SK-N-SH treated with all-trans-retinoic acid at 6 μM for 48 hours (cell line): ENCODE data around the gene SLC22A5.

Experiments used
- ATAC-seq: fragments of 200-7000 bp; cut with Tn5 transposase; 3 replicates; pipeline ENCODE4 v1.9.1; 2020; ENCODE audit warnings: mild to moderate bottlenecking, moderate library complexity
- ARNTL ChIP-seq: fragments of 450-650 bp; formaldehyde crosslinking; IDR thresholded peaks from 2 replicates; pipeline ENCODE4 v1.5.0; 2020; ENCODE audit warnings: low read depth, mild to moderate bottlenecking, moderate library complexity, borderline replicate concordance
- BACH2 ChIP-seq: fragments of 250-450 bp; sonication (Bioruptor Pico); IDR thresholded peaks from 2 replicates; pipeline ENCODE4 v1.9.0; 2021; ENCODE audit warnings: mild to moderate bottlenecking, borderline replicate concordance
- CSDC2 ChIP-seq: fragments of 250-450 bp; sonication (Bioruptor Pico); IDR thresholded peaks from 2 replicates; pipeline ENCODE4 v1.5.0; 2020; ENCODE audit warnings: mild to moderate bottlenecking, moderate library complexity
- ESRRG ChIP-seq: fragments of 250-450 bp; sonication (Bioruptor Pico); IDR thresholded peaks from 2 replicates; pipeline ENCODE4 v1.6.1; 2021; ENCODE audit warnings: mild to moderate bottlenecking
- GLIS3 ChIP-seq: fragments of 250-450 bp; sonication (Bioruptor Pico); IDR thresholded peaks from 2 replicates; pipeline ENCODE4 v1.5.0; 2020; ENCODE audit warnings: mild to moderate bottlenecking, moderate library complexity
- ISL1 ChIP-seq: fragments of 250-450 bp; sonication (Bioruptor Pico); IDR thresholded peaks from 2 replicates; pipeline ENCODE4 v2.1.2; 2022; ENCODE audit warnings: mild to moderate bottlenecking, moderate library complexity
- OSR1 ChIP-seq: fragments of 250-450 bp; sonication (Bioruptor Pico); IDR thresholded peaks from 2 replicates; pipeline ENCODE4 v1.8.0; 2022; ENCODE audit warnings: moderate library complexity, mild to moderate bottlenecking, inconsistent platforms
- PPARA ChIP-seq: fragments of 250-450 bp; sonication (Bioruptor Pico); IDR thresholded peaks from 2 replicates; pipeline ENCODE4 v1.5.0; 2020; ENCODE audit warnings: mild to moderate bottlenecking, borderline replicate concordance
- RARB ChIP-seq: fragments of 250-450 bp; sonication (Bioruptor Pico); IDR thresholded peaks from 2 replicates; pipeline ENCODE4 v1.8.0; 2021; ENCODE audit warnings: mild to moderate bottlenecking, moderate library complexity
- SNAI2 ChIP-seq: fragments of 250-450 bp; sonication (Bioruptor Pico); IDR thresholded peaks from 2 replicates; pipeline ENCODE4 v1.5.0; 2020; ENCODE audit warnings: mild to moderate bottlenecking, moderate library complexity
- TCF4 ChIP-seq: fragments of 250-450 bp; sonication (Bioruptor Pico); IDR thresholded peaks from 2 replicates; pipeline ENCODE4 v1.8.0; 2021; ENCODE audit warnings: mild to moderate bottlenecking, moderate library complexity, borderline replicate concordance
- TOX ChIP-seq: fragments of 250-450 bp; sonication (Bioruptor Pico); IDR thresholded peaks from 2 replicates; pipeline ENCODE4 v1.8.0; 2021; ENCODE audit warnings: mild to moderate bottlenecking, moderate library complexity, borderline replicate concordance
- ZC3H10 ChIP-seq: fragments of 250-450 bp; sonication (Bioruptor Pico); IDR thresholded peaks from 2 replicates; pipeline ENCODE4 v1.5.1; 2021; ENCODE audit warnings: mild to moderate bottlenecking, moderate library complexity
- ZFP3 ChIP-seq: fragments of 250-450 bp; sonication (Bioruptor Pico); IDR thresholded peaks from 2 replicates; pipeline ENCODE4 v1.5.0; 2020; ENCODE audit warnings: mild to moderate bottlenecking, moderate library complexity
- ZFP30 ChIP-seq: fragments of 450-650 bp; formaldehyde crosslinking; IDR thresholded peaks from 2 replicates; pipeline ENCODE4 v1.5.0; 2022; ENCODE audit warnings: mild to moderate bottlenecking, moderate library complexity
- ZNF565 ChIP-seq: fragments of 450-650 bp; formaldehyde crosslinking; conservative IDR thresholded peaks from 2 replicates; pipeline ENCODE4 v1.5.0; 2020; ENCODE audit warnings: low read depth, mild to moderate bottlenecking, moderate library complexity
- ZNF70 ChIP-seq: fragments of 450-650 bp; formaldehyde crosslinking; IDR thresholded peaks from 2 replicates; pipeline ENCODE4 v1.5.0; 2020; ENCODE audit warnings: mild to moderate bottlenecking, moderate library complexity
- ZNF8 ChIP-seq: fragments of 450-650 bp; formaldehyde crosslinking; IDR thresholded peaks from 2 replicates; pipeline ENCODE4 v1.5.0; 2020; ENCODE audit warnings: mild to moderate bottlenecking, moderate library complexity
- TF ChIP-seq, protein P1 (sequence below): fragments of 250-450 bp; sonication (Bioruptor Pico); IDR thresholded peaks from 2 replicates; pipeline ENCODE4 v1.5.0; 2020; ENCODE audit warnings: mild to moderate bottlenecking, moderate library complexity
- TF ChIP-seq, protein P2 (sequence below): fragments of 250-450 bp; sonication (Bioruptor Pico); IDR thresholded peaks from 2 replicates; pipeline ENCODE4 v1.8.0; 2020; ENCODE audit warnings: mild to moderate bottlenecking, moderate library complexity, borderline replicate concordance
- TF ChIP-seq, protein P3 (sequence below): fragments of 250-450 bp; sonication (Bioruptor Pico); IDR thresholded peaks from 2 replicates; pipeline ENCODE4 v1.5.1; 2021; ENCODE audit warnings: mild to moderate bottlenecking, moderate library complexity
- TF ChIP-seq, protein P4 (sequence below): fragments of 250-450 bp; sonication (Bioruptor Pico); IDR thresholded peaks from 2 replicates; pipeline ENCODE4 v1.8.0; 2021; ENCODE audit warnings: low read depth, mild to moderate bottlenecking, moderate library complexity, borderline replicate concordance
- TF ChIP-seq, protein P5 (sequence below): fragments of 250-450 bp; sonication (Bioruptor Pico); IDR thresholded peaks from 2 replicates; pipeline ENCODE4 v1.5.1; 2020; ENCODE audit warnings: low read depth, mild to moderate bottlenecking, moderate library complexity

SLC22A5 gene

DNA sequence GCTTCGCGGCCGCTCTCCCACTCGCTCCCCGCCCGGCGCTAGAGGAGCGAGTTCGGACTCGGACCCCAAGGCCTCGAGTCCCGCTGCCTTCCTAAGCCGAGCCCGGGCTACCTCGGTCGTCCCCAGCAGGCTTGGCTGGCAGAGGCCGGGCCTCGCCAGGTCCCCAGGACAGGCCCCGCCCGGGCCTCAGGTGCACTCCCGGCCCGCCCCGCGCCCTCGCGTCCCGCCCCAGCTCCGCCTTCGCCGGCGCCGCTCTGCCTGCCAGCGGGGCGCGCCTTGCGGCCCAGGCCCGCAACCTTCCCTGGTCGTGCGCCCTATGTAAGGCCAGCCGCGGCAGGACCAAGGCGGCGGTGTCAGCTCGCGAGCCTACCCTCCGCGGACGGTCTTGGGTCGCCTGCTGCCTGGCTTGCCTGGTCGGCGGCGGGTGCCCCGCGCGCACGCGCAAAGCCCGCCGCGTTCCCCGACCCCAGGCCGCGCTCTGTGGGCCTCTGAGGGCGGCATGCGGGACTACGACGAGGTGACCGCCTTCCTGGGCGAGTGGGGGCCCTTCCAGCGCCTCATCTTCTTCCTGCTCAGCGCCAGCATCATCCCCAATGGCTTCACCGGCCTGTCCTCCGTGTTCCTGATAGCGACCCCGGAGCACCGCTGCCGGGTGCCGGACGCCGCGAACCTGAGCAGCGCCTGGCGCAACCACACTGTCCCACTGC lies at the start of gene SLC22A5:
SLC22A5 (plus strand) TSS at position 237 of the 707 bp plus-strand sequence; CDS start at position 500, 263 bp downstream.
- ATAC-seq = peak; percentile 84
- peak; percentile 20; the same call in 1 of the 2 replicates for TF ChIP-seq SNAI2 (CRISPR knock-in tag)
- TF ChIP-seq ARNTL (CRISPR knock-in tag) = no peak

DNA sequence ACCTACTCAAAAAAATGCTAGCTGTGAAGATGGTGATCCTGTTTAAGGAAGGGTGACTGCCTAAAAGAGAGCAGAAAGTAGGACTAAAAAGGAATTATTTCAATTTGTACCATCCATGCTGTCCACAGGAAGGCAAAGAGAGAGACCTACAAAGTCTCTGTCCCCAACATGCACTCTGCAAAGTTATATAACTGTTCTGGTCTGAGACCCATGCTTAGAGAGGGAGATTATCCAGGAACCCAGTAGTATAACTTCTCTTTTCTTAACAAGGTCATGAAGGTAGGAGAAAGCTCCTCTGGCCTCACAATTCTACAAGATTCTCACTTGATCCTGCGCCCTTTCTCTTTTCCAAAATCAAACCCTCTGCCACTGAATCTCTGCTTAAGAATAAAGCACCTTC lies 49.5 kb upstream of the SLC22A5 start:
- TF ChIP-seq ZFP3 (no peak), OSR1 (no peak), RARB (CRISPR knock-in tag) (no peak), BACH2 (CRISPR knock-in tag) (no peak), PPARA (no peak), ZFP30 (CRISPR knock-in tag) (no peak), ESRRG (CRISPR knock-in tag) (no peak), ISL1 (no peak), GLIS3 (CRISPR knock-in tag) (no peak), ZNF8 (CRISPR knock-in tag) (no peak), TOX (no peak), CSDC2 (CRISPR knock-in tag) (no peak)
- TF ChIP-seq, protein P1, sequence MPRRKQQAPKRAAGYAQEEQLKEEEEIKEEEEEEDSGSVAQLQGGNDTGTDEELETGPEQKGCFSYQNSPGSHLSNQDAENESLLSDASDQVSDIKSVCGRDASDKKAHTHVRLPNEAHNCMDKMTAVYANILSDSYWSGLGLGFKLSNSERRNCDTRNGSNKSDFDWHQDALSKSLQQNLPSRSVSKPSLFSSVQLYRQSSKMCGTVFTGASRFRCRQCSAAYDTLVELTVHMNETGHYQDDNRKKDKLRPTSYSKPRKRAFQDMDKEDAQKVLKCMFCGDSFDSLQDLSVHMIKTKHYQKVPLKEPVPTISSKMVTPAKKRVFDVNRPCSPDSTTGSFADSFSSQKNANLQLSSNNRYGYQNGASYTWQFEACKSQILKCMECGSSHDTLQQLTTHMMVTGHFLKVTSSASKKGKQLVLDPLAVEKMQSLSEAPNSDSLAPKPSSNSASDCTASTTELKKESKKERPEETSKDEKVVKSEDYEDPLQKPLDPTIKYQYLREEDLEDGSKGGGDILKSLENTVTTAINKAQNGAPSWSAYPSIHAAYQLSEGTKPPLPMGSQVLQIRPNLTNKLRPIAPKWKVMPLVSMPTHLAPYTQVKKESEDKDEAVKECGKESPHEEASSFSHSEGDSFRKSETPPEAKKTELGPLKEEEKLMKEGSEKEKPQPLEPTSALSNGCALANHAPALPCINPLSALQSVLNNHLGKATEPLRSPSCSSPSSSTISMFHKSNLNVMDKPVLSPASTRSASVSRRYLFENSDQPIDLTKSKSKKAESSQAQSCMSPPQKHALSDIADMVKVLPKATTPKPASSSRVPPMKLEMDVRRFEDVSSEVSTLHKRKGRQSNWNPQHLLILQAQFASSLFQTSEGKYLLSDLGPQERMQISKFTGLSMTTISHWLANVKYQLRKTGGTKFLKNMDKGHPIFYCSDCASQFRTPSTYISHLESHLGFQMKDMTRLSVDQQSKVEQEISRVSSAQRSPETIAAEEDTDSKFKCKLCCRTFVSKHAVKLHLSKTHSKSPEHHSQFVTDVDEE (CRISPR knock-in tag) = no peak
- TF ChIP-seq, protein P2, sequence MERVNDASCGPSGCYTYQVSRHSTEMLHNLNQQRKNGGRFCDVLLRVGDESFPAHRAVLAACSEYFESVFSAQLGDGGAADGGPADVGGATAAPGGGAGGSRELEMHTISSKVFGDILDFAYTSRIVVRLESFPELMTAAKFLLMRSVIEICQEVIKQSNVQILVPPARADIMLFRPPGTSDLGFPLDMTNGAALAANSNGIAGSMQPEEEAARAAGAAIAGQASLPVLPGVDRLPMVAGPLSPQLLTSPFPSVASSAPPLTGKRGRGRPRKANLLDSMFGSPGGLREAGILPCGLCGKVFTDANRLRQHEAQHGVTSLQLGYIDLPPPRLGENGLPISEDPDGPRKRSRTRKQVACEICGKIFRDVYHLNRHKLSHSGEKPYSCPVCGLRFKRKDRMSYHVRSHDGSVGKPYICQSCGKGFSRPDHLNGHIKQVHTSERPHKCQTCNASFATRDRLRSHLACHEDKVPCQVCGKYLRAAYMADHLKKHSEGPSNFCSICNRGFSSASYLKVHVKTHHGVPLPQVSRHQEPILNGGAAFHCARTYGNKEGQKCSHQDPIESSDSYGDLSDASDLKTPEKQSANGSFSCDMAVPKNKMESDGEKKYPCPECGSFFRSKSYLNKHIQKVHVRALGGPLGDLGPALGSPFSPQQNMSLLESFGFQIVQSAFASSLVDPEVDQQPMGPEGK = no peak
- TF ChIP-seq, protein P3, sequence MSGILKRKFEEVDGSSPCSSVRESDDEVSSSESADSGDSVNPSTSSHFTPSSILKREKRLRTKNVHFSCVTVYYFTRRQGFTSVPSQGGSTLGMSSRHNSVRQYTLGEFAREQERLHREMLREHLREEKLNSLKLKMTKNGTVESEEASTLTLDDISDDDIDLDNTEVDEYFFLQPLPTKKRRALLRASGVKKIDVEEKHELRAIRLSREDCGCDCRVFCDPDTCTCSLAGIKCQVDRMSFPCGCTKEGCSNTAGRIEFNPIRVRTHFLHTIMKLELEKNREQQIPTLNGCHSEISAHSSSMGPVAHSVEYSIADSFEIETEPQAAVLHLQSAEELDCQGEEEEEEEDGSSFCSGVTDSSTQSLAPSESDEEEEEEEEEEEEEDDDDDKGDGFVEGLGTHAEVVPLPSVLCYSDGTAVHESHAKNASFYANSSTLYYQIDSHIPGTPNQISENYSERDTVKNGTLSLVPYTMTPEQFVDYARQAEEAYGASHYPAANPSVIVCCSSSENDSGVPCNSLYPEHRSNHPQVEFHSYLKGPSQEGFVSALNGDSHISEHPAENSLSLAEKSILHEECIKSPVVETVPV (CRISPR knock-in tag) = no peak
- TF ChIP-seq, protein P4, sequence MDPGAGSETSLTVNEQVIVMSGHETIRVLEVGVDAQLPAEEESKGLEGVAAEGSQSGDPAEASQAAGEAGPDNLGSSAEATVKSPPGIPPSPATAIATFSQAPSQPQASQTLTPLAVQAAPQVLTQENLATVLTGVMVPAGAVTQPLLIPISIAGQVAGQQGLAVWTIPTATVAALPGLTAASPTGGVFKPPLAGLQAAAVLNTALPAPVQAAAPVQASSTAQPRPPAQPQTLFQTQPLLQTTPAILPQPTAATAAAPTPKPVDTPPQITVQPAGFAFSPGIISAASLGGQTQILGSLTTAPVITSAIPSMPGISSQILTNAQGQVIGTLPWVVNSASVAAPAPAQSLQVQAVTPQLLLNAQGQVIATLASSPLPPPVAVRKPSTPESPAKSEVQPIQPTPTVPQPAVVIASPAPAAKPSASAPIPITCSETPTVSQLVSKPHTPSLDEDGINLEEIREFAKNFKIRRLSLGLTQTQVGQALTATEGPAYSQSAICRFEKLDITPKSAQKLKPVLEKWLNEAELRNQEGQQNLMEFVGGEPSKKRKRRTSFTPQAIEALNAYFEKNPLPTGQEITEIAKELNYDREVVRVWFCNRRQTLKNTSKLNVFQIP = no peak
- TF ChIP-seq, protein P5, sequence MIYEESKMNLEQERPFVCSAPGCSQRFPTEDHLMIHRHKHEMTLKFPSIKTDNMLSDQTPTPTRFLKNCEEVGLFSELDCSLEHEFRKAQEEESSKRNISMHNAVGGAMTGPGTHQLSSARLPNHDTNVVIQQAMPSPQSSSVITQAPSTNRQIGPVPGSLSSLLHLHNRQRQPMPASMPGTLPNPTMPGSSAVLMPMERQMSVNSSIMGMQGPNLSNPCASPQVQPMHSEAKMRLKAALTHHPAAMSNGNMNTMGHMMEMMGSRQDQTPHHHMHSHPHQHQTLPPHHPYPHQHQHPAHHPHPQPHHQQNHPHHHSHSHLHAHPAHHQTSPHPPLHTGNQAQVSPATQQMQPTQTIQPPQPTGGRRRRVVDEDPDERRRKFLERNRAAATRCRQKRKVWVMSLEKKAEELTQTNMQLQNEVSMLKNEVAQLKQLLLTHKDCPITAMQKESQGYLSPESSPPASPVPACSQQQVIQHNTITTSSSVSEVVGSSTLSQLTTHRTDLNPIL (CRISPR knock-in tag) = no peak
- no peak for ATAC-seq

DNA sequence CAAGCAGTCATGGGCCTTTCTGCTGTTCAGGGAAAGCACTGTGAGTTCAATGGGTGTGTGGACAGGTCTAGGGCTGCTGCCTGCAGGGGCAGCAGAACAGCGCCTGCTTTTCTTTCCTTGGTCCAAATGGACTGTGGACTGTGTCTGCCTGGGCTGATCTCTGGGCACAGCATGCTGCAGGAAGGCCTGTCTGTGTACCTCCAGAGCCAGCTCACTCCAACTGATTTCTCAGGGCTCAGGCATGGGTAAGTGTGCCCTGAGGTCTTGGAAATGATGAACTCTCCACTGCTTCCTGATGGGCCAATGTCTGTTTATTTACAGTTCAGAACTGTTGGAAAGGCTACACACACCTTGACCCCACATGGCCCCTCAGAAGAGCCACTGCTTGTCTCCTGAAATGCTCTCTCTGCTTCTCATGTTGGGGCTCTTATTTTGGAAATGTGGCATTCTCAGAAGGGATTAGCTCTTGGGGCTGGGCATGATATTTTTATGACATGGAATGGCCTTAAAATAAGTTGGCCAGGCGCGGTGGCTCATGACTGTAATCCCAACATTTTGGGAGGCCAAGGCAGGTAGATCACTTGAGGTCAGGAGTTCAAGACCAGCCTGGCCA lies 48.3 kb upstream of the SLC22A5 start:
- no peak for ATAC-seq
- TF ChIP-seq ZNF70 = no peak
- TF ChIP-seq ZNF565 (CRISPR knock-in tag) = no peak
- TF ChIP-seq TCF4 (CRISPR knock-in tag) = no peak
- TF ChIP-seq SNAI2 (CRISPR knock-in tag) = no peak
- no peak for TF ChIP-seq OSR1
- TF ChIP-seq BACH2 (CRISPR knock-in tag) = no peak
- TF ChIP-seq, protein P4 = no peak
- TF ChIP-seq PPARA = no peak
- TF ChIP-seq GLIS3 (CRISPR knock-in tag) = no peak
- no peak for TF ChIP-seq ARNTL (CRISPR knock-in tag)
- TF ChIP-seq ZC3H10 (CRISPR knock-in tag) = no peak
